Choroid plexus epithelial cell (primary cell): ENCODE measurements around the gene SLC24A3.

Source experiments
- DNase-seq: peaks from one replicate; pipeline ENCODE4 v3.0.0-alpha.2; 2010; ENCODE audit warnings: low read depth
- H3K4me3 ChIP-seq: 2 replicates; pipeline ENCODE4 v1.5.1; 2011; ENCODE audit warnings: low read depth, mild to moderate bottlenecking, control low read depth, low read length, moderate library complexity
- TF ChIP-seq, protein P1 (sequence below): conservative IDR thresholded peaks from 2 replicates; pipeline ENCODE4 v1.5.1; 2011; ENCODE audit warnings: low read depth, mild to moderate bottlenecking, control low read depth, inconsistent platforms, low read length, moderate library complexity

The SLC24A3 gene

DNA sequence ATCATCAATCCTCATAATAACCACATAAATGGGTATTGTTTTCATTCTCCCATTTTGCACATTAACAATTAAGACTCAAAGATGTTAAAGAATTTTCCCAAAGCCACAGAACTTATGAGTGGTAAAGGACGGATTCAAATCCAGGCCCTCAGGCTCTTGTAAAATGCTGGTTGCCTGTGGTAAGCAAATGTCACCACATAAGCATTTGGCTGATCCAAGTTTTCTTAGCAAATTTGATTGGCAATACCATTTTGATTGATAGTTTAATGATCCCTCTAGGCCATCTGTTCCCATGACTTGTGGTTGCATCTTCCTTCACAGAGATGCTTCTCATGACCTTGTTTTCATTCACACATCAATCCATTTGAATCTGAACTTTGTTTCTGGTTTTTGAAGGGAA lies 293.6 kb downstream of the SLC24A3 start:
- no peak overlapping the region for H3K4me3 ChIP-seq
- no peak for DNase-seq
- TF ChIP-seq, protein P1, sequence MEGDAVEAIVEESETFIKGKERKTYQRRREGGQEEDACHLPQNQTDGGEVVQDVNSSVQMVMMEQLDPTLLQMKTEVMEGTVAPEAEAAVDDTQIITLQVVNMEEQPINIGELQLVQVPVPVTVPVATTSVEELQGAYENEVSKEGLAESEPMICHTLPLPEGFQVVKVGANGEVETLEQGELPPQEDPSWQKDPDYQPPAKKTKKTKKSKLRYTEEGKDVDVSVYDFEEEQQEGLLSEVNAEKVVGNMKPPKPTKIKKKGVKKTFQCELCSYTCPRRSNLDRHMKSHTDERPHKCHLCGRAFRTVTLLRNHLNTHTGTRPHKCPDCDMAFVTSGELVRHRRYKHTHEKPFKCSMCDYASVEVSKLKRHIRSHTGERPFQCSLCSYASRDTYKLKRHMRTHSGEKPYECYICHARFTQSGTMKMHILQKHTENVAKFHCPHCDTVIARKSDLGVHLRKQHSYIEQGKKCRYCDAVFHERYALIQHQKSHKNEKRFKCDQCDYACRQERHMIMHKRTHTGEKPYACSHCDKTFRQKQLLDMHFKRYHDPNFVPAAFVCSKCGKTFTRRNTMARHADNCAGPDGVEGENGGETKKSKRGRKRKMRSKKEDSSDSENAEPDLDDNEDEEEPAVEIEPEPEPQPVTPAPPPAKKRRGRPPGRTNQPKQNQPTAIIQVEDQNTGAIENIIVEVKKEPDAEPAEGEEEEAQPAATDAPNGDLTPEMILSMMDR = no peak

DNA sequence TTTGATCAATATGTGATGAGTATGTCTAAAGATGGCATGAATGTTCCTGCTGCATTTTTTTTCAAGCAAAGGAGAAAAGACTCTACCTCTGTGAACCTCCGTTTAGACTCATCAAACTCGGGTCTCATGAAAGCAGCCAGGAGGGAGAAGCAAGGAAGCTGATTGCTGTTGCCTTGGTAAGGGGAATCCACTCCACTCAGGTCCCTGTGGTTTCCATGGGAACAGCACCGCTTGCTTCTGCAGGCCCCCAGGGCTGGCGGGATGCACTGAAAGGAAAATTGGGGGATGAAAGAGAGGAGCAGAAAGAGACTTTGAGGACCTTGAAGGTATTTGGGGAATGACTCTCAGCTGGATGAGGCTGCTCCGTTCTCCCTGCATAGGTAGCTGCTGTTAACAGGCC lies 296.0 kb downstream of the SLC24A3 start:
- H3K4me3 ChIP-seq = no peak overlapping the region
- no peak for DNase-seq
- TF ChIP-seq, protein P1 = no peak

DNA sequence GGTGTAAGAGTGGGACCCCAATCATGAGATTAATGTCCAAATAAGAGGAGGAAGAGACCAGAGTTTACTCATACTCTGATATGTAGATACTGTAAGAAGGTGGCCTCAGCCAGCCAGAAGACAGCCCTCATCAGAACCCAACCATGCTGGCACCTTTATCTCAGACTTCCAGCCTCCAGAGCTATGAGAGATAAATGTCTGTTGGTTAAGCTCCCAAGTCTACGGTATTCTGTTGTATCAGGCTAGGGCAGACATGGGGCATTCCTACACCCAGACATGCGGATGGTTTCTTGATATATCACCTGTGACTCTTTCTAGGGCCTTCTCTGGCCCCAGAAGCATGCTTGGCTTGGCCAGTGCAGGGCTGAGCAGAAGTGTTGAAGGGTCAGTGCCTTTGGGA lies 298.2 kb downstream of the SLC24A3 start:
- DNase-seq = no peak
- TF ChIP-seq, protein P1 = no peak
- no peak overlapping the region for H3K4me3 ChIP-seq

DNA sequence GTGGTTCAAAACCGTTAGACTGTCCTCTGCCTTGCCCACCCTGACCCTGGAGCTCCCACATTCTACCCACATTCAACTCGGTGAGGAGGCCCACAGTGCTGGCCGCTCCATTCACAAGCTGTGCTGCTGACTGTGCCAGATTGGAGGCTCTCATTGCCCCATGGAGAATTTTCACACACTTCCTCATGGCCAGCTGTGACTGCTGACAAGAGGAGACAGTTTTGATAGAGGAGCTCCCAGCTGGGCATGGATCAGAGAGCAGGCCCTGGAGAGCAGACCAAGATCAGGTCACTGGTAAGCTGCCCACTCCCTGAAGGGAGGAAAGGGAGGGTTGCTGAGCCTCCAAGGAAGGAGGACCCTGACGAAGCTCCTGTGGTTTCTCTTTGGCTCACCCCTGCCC lies 299.5 kb downstream of the SLC24A3 start:
- TF ChIP-seq, protein P1 = no peak
- no peak for DNase-seq

DNA sequence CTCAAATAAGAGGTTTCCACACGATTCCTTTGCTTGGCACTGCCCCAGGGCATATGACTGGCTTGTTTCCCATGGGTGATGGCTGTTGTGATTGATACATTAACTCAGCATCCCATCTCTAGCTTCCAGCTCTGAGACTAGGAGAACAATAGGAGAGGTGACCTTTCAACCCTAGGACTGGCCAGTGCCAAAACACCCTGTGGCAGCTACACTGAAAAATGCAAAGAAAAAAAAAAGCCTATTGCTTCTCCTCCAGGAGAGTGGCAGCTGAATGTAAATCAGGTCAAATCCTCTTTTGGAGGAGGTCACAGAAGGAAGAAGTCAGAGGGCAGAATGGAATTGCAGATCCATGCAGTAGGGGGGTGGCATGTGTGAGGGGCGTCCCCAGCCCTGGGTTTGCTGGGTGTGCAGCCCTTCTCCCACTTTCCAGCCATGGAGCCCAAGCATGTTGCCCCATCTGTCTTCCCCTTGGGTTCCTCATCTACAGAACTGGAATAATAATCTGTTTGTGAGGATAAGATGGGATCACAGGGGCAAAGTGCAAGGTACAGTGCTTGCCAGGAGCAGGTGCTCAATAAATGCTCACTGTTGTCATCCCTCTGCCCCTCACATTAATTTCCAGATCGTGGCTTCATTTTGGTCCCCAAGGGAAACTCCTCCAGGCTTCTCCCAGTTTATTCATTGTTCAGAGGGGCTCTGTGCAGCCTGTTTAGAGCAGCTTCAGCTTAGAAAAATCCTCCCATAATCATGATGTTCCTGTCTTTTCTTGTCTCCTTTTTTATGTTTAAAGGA lies 300.6 kb downstream of the SLC24A3 start:
- H3K4me3 ChIP-seq = no peak overlapping the region
- DNase-seq = no peak
- TF ChIP-seq, protein P1 = no peak

More for the DNA sequence above, 299.5 kb downstream of the SLC24A3 start:
- no peak overlapping the region for H3K4me3 ChIP-seq

DNA sequence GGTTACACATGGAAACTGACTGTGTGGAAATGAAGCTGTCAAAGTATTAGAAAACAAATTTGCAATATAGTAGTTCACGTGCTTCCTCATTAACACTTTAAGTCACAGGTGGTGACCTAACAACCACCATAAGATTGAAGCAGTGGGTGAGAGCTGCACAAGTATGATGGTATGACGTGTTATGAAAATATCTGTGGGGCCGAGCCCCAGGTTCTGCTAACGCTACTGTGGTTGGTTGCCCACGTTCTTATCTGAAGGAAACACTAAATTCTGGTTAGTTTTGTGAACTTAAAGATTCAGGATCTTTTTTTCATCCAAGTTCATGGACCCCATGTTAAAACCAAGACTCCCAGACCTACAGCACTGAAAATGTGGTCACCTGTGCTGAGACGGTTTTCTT lies 302.6 kb downstream of the SLC24A3 start:
- TF ChIP-seq, protein P1 = no peak
- no peak for DNase-seq
- no peak overlapping the region for H3K4me3 ChIP-seq

DNA sequence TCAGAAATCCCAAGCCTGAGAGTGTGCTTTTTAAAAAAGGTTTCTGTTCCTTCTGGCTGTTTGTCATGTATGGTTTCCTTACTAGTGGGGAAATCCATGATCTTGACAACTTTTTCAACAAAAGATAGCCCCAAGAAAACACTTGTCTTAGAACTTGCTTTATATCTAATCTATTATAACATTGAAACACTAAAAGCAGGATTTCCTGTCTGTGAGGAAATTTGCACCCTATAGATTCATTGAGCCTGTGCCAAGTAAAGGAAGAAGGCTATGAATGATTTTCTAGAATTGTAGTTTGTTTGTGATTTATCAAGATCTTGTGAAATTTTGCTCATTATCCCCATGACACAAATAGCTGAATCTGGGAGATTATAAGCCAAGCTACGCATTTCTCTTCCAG lies 307.0 kb downstream of the SLC24A3 start:
- DNase-seq = no peak
- H3K4me3 ChIP-seq = no peak overlapping the region
- TF ChIP-seq, protein P1 = no peak
